GM21529 (cell line): Measurements from ENCODE around the gene SUPT4H1.

ENCODE experiments used
- ATAC-seq: cut with Tn5 transposase; IDR thresholded peaks from one replicate; pipeline ENCODE4 v1.9.1; 2021; ENCODE audit not compliant: unreplicated experiment

SUPT4H1 gene

DNA sequence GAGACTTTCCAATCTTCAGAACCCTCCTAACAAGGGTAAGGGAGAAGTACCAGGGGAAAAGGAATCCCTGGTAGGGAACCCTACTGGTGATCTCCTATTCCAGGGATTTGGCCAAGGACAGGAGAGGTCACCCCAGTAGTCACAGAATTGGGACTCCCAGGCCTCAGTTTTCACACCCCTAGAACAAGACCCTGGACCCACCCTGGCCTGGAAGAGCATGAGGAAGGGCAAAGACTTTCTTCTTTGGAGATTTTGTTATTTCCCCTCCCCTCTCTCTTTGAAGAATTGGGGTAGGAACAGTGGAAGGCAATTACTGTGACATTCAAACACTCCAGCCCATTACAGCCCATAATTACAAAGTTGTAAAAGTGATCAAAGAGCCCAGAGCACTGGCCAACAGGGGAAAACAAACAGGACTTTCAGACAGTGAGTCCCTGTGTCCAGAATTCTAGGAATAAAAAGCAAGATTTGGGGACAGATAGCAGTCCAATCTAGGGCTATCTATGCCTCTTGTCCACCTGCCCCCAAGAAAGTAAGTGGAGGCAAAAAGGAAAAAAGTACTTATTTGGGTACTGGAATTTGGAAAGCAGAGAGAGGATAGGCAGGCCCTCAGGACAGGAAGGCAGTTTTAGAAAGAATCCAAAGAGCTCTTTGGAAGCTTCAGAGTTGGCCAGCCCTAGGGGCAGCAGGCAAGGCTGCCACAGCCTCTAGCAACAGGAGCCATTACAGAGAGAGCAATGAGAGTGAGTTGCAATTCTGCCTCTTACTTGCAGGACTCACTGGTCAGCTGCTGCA, 13.4 kb upstream of the SUPT4H1 start:
- ATAC-seq = no peak

DNA sequence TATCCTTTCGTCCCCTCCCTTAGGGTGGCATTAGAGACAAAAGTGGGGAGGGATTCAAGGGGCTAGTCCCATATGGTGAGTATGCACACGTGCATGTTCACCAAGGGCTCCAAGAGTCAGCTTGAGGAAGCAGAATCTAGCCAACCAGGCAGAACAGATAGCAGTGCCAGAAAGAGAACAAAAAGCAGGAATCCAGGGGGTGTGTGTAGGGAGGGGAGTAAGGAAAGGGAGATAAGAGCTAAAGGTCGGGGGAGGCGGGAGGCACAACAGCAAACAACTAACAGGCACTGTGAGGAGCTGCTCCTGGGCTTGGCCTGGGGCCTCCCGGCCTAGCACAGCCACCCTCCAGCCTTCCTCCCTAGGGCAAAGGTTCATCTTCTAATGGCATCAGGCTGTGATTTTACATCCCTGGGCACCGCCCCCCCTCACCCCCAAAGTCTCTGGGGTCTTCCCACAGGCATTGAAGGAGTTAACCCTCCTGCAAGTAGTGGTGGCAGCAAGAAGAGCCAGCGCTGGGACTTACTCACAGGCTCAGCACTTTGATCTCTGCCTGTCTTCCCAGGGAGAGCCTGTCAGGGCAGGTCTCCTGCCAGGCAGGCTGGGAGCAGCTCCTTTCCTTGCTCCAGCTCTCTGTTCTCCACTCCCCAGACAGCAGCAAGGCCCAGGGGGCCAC, 12.4 kb upstream of the SUPT4H1 start:
- ATAC-seq = no peak

DNA sequence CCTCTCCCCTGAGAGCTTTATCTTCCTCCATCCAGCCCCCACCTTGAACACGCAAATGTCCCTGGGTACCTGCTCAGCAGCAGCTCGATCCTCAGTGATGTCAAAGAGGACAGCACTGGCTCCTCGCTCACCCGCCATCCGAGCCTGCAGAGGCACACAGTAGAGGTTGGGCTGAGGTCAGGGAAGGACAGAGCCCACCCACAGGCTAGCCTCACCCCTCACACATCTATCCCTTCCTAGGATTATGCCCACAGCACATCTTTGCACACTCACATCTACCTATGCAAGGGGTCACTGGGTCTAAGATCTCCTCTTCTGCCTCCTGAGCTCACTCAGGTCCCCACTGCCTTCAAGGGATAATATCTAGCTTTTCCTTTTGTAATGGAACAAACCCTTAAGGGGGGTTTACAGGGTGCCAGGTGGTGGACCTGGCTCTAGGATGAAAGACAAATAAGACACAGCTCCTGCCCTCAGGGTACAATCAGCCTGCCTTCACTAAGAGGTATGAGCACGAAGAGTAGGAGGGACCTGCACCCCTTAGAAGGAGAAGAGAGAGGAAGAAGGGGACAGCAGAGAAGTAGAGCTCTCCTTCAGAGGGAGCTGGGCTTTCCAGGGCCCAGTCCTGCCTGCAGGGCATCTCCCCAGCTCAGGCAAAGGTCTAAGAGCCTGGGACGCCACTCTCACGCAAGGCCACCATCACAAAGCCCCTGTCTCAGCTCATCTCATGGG, 11.6 kb upstream of the SUPT4H1 start:
- no peak for ATAC-seq

DNA sequence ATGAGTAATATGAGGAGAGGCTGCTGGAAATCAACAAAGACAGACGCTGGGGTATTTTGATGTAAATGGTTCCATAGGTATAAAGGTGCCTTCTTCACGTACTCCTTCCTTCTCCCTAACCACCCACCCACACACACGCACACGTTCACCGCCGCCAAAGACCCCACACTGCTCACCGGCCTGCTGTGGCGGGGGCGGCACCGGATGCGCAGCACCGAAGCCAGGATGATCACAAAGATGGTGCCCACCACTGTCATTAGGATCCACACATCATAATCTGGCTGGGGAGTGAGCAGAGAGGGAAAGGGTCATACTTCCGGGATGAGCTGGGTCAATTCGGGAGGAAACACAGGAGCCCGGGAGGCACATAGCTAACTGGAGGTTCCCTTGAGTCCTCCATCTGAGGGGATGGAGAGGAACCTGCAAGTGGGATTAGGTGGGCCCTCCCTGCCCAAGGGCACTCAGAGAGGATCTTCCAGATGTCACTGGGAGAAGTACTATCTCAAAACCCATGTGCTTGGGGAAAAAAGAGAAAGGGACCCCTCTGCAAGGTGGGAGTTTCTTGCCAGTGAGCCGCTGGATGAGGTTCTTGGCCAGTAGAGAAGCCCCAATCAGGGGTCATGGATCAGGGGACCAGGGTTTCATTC, 10.5 kb upstream of the SUPT4H1 start:
- no peak for ATAC-seq

DNA sequence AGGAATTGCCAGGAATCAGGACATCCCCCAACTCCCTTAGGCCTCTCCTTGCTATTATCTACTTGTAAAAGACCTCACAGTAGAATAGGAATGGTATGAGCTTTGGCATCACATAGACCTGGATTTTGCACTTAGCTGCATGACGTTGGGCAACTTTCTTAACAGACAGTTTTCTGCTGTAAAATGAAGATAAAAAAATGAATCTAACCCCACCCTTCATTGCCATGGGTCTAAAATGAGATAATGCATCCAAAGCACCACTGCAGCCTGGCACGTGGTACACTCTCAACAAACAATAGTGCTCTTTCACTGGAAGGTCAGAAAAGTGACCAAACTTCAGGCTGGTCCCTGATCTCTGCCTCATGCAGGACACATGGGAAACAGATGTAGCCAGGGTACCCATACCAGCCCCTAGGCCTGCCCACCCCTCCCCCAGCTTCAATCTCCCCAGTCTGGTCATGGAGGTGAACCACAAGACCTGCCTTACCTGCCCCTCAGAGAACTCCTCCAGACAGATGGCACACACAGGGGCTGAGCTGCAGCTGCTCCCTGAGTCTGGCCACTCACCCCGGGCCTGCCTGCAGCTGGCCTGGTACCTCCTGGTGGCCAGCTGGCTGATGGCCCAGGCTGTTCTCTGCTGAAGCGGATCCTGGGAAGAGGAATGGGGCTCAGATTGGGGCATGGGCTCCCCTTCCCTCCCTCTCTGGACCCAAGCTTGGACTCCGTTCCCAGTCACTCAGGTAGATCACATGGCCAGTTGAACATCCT, 8.5 kb upstream of the SUPT4H1 start:
- ATAC-seq = no peak

DNA sequence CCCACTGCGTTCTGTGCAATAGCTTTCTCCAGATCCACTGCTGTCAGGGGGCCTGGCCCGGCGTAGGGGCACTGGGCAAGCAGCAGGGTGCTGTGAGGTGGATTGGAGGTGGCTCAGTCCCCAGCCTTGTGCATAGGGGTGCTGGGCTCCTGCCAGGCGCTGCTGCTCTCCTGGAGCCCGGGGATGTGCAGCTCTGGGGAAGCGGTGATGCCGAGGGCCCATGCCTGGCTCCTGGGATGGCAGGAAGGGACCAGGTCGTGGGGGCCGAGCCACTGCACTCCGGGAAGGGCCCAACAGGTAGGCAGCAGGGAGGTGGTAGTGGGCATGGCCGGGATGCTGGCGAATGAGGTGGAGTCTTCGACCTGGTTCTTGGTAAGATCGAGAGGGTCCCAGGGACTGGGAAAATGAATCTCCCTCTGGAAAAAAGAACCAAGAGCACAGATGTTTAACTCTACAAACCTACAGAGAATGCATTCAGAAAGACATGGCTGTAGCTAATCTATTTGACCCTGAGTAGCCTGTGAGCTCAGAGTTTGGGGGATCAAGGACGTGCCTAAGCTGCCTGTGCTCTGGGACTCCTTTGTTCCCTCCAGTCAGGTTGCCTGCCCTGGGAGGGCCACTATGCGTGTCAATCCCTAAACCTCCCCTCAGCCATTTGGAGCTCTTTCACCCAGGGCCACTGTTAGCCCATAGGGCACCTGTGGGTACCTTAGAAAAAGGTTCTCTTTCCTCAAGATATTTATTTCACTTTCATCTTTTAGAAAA, 6.6 kb upstream of the SUPT4H1 start:
- no peak for ATAC-seq

DNA sequence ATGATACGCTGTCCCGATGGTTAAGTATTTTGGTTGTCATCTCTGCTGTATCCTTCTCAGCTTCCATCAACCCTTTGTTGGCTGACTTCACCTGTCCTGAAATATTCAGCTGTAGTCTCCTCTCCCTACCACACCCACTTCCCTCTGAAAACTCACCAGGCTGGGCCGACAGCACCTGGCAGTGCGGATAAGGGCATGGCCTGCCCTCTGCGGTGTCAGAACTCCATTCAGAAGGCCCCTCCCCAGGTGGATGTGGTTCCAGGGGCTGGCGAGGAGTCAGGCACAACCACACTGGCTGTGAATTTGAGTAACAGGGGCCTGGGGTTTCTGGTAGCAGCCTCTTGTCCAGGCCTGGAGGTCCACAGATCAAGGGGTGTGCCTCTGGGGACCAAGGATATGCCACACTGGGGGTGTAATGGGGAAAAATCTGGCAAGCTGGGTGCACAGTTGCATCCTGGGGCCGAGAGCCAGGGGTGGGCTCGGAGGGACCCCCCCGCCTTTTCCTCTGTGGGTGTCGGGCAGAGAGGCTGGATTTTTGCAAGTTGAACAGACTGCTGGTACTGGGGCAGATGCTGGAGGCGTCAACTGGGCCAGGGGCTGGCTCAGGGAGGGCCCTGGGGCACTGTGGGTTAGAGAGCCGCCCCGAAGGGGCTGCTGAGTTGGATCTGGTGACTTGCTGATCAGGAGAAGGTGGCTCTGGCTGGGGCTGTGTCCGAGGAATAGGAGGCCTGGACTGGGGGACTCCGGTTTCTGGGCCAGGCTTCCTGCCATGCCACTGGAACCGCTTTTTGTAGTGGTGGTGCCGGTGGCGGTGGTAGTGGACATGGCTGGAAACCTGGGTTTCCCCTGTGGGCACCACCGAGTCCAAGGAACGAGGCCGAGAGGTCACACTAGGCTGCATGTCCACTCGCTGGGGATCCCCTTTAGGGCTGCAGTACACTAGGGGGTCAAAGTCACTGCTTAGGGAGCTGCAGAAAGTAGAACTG, 5.6 kb upstream of the SUPT4H1 start:
- no peak for ATAC-seq

DNA sequence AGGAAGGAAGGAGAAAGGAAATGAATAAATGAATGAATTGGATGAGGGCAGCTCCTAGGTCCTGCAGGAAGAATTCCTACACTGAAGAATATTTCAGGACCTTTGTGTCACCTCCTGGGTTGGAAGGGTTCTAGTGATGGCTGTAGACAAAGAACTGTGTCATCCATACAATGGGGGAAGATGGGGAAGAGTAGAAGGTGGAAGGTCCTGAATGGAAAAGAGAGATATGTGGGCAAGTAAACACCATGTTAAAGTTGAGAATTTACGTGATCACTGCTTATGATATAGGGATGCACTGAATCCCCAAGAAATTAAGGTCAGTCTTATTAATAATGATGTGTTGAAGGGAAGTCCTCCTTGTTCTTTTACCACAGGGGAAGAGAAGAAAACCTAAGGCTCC, 4.2 kb upstream of the SUPT4H1 start:
- ATAC-seq = no peak

DNA sequence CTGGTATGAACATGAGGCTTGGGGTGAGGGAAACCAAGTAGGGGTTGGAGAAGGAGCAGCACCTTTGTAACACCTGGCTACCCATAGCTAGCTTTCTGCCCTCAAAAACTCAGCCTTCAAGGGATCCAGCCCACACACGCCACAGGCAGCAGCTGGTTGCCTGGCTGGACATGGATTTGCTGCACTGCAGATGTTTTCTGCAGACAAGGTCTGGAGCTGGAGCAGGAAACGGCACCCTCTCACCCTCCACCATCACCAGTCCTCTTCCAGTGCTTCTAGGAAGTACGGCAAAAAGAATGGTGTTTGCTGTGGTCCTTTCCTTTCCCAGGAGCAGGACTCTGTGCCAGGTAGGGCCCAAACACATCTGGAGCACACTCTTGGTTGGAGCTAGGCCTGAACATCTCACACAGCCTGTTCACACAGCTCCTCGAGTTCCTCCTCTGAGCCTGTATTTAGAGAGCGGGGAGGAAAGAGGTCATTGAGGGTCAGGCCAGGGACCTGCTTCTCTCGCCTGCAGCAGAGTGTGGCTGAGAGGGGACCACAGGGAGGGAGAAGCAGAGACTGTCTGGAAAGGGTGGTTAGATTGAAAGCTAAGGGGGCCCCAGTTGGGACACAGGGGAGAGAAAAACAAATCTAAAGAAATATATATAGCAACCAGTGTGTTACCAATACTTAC, 2.7 kb upstream of the SUPT4H1 start:
- ATAC-seq = no peak

DNA sequence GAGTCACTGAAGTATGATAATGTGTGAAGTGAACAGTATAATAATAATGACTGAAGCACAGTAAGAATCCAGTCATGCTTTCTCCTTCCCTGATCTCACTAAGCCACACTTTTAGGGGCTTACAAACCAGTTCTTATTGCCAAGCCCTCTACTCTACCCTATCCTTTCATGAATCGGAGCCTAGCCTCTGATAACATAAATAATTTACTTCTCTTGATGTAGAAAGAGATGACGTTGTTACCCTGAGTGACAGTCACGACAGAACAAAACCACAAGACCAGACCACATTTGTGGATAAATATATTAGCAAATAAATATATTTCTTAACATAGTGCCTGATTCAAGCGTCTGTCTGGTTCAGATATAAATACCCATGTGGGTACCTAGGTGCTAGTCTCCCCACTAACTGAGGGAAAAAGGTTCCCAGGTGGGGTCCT, 1.4 kb upstream of the SUPT4H1 start:
- ATAC-seq = no peak

DNA sequence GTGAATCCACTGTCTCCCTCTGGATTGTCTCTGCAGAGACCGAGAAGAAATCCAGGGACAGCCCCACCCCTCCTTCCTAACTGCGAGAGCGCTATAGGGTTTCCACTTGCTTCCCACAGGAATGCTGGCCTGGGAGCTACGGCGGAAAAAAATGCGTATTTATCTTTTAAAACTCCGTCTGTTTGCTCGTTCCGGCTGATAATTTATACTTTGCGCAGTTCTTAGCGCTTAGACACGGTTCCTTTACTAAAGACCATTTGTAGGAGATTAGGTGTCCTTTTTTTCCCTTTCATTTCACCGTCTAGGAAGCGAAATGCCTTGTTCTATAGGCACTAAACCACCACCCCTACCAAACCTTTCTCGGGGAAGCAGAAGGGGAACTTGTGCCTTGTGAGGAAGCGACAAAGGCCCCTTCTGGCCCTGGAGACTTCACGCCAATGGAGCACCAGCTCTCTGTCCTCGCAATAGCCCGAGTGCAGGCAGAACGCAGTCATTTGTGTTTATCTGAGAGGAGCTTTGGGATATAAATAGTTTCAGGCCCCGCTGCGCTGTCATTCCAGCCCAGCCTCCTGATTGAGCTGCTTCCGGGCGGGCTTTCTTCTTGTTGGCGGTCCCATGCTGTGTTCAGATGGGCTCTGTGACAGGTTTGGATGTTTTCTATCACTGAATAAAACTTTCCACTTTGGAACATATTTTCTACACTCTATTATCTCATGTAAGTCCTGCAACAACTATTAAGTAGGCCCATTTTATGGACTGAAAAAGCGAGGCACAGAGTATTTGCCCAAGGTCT, 791 bp upstream of the SUPT4H1 start:
- peak; percentile 6 for ATAC-seq

DNA sequence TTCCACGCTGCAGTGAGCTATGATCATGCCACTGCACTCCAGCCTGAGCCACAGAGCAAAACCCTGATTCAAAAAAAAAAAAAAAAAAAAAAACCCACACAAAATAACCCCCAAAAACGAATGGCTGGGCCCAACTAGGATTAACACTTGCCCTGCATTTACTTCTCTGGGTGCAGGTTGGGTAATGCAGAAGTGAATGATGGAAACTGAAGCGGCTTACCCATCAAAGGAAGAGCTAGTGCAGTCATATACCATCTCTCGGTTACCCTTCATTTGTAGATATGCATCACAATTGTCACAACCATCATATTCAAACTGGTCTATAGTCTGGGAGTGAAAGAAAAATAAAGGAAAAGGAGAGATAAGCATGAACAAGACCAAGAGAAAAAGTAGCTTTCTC, 819 bp downstream of the SUPT4H1 start:
- no peak for ATAC-seq

DNA sequence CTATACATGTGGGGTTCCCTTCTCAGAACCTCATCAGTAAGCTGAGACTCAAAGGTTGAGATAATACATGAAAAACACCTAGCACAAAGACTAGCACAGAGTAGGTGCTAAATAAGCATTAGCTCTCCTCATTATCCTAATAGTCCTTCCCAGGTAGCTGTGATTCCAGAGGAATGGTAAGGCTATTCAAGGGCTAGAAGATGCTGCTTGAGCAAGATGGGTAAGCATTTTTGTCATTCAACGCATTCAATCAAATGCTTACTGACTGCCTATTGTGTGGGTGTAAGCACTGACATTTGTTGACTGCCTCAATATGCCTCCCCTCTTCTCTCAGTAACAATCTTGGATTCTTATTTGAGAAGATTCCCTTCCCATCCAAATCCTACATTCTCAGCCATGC, 4.0 kb downstream of the SUPT4H1 start:
- ATAC-seq = no peak

DNA sequence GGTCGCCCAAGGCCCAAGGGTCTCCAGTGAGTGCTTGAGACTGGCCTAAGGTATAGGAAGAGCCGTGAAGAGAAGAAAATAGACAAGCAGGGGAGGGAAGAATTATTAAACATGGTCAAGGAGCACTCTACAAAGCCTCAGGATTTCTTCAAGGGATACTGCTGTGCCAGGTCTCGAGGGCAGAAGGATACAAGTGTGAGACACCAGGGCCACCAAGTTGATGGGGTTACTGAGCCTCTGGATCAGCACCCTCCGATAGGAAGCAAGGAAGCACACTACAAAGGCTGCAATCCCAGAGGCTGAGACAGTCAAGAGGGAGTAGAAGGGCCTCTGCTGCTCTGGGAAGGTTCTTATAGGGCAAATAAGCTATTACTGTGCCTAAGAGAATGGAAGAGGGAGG, 6.5 kb downstream of the SUPT4H1 start:
- ATAC-seq = no peak

DNA sequence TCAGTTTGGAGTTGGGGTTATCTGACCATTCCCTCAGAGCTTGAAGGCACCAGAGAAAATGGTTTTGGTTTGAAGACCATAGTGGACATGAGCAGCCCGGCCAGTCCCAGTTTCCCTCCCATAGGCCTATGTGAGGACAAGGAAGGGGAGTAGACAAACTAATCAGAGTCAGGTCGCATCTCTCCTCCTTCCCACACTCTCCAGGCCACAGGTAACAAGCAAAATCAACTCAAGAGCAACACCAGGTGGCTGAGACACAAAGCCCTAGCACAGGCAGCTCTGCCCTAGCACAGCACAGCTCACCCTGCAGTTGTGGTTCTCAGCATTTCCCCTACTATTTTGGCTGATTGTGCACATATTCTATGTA, 7.2 kb downstream of the SUPT4H1 start:
- ATAC-seq = peak; percentile 45

DNA sequence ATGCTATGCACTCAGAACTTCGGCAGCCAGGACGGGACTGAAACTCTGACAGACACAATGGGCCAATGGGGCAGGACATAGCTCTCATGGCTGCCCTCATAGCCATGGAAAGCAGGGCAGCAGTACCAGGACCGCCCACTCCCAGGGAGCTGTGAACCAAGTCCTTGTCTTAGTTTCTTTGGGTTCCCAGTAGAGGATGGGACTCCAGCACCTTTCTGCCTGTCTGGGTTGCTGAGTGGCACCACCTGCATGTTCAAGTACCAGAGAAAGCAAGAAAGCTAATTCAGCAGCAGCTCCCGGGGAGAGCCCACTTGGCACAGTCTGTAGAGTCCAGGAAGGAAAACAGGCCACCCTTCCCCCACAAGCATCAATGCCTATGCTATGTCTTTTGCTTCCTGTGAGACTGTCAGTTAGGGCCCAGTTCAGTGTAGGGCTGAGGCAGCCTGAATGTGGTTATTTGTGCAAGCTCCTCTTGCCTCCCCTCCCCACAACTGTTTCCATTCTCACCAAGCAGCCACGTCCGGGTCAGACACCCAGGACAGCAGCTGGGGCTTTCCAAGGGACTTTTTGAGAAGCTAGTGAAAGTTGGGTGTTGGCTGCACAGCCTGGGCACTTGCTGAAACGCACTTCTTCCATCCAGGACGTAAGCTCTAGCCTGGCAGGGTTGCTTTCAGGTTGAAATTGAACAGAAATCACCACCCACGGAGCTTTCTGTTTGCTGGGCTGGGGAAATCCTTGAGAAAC, 7.8 kb downstream of the SUPT4H1 start:
- ATAC-seq = peak; percentile 76

DNA sequence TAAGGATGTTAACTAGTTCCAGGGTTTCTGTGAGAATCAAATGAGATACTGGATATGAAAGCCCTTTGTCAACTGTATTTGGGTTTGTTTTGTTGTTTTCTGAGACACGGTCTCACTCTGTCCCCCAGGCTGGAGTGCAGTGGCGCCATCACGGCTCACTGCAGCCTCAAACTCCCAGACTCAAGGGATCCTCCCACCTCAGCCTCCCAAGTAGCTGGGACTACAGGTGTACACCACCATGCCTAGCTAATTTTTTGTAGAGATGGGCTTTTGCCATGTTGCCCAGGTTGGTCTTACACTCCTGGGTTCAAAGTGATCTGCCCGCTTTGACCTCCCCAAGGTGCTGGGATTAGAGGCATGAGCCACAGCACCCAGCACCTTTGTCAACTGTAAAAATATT, 8.9 kb downstream of the SUPT4H1 start:
- no peak for ATAC-seq
